ENCODE data around the gene RAD52.
"Not testable (repeated sequence)": the region's sequence is repeated elsewhere in the genome, so short reads cannot be mapped to it uniquely, and the experiment has no call there.

The RAD52 gene

DNA sequence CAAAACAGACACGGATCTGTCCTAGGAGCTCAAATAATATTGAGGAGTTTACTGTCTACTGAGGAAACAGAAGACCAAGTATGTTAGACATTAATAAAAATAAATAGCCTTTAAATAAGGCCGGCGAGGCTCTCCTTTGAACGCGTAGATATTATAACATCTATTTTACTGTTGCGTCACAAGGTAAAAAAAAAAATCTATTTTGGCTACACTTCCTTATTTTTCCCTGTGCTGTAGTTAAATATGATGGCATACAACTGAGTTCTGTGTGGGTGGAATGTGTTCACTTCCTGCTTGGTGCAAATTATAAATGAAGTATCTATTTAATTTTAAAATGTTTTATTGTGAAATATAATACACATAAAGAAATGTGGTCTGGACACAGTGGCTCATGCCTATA lies 17.2 kb upstream of the RAD52 start:
- no peak for DNase-seq

DNA sequence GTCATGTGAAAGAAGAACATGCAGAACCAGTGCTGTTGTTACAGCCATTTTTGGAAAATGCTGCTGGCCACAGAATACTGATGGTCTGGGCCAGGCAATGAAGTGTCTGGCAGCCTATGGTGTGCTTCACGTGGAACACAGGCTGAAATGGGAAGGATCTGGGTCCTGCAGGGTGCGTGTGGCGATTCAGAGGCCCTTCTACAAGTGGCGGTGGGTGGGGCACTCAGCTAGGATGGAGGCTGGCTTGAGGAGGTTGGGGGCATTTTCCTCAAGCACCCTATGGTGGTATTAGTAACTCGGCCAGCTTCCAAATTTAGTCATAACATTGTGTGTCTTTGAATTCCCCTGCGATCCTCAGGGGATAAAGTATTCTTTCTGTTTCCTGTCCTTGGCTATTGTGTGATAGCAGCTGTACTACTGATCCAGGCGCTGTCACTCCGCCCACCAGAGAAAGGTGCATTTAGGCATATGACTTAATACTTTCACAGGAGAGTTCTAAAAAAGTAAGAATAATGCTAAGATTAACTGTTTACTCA lies 9.2 kb upstream of the RAD52 start:
- no peak for DNase-seq

DNA sequence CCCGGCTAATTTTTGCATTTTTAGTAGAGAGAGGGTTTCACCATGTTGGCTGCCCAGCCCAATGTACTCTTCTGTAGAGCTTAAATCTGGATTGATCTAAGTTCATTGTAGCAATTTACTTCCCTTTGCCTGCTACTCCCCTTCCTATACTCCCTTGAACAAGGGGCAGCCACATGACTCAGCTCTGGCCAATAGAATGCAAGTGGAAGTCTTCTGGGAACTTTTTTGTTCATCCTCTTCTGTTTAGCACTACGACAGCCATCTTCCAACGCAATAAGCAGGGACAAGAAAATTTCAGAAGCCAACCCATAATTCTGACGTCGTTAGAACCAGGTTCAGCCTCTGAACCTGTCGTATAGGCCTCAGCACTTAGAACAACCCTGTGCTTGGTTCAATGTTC lies 6.4 kb upstream of the RAD52 start:
- no peak for DNase-seq

DNA sequence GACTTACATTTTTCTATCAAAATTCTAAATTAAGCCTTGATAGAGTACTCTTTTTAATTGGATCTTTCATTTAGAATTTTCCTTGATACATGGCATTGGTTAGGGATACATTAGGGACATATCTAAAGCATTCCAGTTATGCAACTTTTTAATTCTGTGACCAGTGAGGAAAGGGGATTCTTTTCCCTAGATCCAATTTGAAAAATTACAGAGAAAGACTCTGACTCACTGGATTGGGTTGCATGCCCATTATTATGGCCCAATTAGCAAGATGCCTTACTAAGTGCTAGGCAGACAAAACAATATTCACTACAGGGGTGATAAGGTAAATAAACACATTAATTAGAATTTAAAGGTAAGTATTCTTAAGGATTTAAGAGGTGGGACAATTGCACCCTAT lies 5.2 kb upstream of the RAD52 start:
- no peak for DNase-seq

DNA sequence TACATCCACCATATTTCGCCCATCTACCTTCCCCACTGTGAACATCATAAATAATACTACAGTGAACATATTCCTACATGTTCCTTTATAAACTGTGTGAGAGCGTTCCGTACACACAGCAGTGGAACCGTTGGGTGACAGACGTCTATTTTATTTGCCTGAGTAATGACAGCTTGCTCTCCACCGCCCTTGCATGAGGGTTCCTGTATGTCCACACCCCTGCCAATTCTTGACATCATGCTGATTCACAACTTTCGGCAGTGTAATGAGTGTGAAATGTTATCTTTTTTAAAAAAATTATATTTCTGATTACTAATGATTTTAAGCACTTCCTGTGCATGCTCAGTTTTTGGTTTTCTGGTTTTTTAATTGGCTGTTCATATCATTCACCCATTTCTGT lies 4.3 kb upstream of the RAD52 start:
- DNase-seq: peak; percentile 44

DNA sequence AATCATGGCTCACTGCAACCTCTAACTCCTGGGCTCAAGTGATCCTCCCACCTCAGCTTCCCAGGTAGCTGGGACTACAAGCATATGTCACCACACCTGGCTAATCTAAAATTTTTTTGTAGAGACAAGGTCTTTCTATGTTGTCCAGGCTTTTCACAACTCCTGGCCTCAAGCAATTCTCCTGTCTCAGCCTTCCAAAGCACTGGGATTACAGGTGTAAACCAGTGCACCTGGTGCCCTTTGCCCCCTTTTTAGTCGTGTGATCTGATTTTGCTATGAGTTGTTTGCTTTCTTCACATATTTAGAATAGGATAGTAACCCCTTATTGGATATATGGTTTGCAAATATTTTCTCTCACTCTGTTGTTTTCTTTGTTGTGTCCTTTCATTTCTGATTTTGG lies 1.7 kb upstream of the RAD52 start:
- no peak for DNase-seq

DNA sequence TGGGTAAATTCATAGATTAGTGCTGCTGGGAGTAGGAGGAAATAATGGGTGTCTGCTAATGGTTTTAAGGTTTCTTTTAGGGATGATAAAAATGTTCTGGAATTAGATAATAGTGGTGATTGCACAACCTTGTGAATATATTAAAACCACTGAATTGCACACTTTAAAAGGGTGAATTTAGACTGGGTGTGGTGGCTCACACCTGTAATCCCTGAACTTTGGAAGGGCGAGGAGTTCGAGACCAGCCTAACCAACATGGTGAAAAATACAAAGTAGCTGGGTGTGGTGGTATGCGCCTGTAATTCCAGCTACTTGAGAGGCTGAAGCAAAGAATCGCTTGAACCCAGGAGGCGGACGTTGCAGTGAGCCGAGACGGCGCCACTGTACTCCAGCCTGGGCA lies 1.3 kb downstream of the RAD52 start:
- DNase-seq: no peak

DNA sequence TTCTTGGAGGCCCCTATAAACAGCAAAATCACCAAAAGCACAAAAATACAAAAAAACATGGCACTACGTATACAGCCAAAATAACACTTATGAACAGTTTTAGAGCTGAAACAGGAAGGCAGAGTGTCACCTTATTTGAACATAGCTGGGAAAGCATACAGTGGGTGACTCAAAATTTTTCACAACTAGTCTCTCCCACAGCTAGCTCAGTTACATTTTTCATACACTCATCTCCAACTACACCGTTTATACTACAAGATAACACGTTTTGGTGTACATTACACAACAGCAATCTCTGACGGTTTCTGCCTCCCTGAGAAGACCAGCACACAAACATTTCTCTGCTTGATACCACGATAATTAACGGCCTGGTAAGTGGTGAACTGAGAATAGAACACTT lies 2.9 kb downstream of the RAD52 start:
- DNase-seq: no peak

DNA sequence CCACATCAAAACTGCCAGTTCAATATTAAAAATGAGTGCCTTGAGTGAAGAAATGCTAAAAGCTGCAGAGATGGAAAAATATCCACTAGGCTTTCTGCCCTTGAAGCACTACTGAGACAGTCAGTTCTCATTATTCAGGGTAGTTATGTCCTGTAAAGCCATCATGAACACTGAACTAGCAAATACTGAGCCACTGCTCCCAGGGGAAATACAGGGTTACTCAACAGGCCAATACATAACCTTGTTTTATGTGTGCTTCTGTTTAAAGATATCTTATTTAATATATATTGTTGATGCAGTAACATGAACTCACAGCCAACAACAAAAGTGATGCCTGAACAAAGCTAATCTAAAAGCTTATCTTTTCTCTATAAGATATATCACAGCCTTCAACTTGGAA lies 3.3 kb downstream of the RAD52 start:
- DNase-seq: no peak

DNA sequence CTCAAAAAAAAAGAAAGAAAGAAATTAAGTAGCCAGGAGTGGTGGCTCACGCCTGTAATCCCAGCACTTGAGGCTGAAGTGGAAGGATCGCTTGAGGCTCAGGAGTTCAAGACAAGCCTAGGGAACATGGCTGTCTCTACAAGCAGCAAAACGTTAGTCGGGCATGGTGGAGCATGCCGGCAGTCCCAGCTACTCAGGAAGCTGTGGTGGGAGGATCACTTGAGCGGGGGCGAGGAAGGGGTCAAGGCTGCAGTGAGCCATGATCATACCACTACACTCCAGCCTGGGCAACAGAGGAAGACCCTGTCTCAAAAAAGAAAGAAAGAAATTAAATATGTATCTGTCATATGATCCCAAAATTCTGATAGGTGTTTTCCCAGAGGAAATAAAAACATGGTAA lies 5.3 kb downstream of the RAD52 start:
- no peak for DNase-seq

DNA sequence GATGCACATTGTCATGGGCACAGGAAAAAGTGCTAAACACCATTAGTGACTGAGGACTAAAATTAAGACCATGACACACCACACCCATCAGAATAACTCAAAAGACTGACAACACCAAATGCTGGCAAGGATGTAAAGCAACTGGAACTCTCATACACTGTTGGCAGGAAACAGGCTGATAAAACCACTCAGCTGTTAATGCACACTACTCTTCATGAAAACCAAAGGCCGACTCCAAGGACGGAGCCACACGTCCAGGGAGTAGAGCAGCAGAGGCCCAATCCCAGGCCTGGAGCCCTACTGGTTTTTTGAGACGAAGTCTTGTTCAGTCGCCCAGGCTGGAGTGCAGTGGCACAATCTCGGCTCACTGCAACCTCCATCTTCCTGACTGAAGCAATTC lies 6.4 kb downstream of the RAD52 start:
- DNase-seq: no peak

DNA sequence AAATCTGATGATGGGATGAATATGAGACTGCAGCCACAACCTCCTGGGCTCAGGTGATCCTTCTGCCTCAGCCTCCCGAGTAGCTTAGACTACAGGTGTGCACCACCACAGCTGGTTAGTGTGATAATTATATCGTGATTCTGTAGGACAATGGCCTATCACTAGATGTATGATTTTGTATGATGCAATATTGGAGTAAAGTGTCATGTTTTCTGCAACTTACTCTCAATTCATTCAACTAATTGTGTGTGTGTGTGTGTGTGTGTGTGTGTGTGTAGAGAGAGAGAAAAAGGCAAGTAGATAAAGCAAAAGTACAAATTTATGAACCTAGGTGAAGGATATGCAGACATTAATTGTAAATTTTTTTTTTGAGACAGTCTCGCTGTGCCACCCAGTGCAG lies 10.7 kb downstream of the RAD52 start:
- no peak for DNase-seq

DNA sequence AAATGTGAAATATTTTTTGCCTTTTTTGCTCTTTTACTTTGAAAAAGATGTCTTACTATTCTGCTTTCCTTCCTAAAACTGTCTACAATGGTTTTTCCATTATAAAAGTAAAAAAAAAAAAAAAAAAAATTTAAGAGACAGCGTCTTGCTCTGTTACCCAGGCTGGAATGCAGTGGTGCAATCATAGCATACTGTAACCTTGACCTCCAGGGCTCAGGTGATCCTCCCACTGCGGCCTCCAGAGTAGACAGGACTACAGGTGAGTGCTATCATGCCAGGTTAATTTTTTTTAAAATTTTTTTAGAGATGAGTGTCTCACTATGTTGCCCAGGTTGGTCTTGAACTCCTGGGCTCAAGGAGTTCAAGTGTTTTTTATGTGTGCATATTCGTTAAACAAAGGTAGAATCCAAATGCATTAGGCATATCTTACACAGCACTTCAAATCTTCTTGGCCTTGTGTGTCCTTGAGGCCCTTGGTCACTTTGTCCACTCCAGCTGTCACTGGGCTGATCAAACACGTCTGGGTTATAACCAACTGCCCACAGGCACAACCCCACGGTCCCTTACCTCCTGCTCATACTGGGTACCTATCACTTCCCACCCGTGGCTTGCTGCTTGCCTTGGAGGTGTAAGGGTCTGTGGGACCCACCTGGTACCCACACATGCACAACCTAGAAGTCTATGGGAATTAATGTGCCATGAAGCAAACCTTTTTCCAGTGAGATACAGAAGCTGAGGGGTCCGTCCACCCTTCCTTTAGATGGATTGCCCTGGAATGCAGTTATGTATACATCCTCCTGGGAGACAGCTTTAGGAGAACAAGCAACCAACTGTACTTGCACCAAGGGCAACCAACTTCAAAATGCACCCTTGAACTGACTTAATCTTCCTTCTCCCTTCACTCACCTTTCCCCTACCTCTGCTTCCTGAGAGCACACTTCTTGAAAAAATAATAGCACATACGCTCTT lies 12.8 kb downstream of the RAD52 start:
- DNase-seq: no peak

DNA sequence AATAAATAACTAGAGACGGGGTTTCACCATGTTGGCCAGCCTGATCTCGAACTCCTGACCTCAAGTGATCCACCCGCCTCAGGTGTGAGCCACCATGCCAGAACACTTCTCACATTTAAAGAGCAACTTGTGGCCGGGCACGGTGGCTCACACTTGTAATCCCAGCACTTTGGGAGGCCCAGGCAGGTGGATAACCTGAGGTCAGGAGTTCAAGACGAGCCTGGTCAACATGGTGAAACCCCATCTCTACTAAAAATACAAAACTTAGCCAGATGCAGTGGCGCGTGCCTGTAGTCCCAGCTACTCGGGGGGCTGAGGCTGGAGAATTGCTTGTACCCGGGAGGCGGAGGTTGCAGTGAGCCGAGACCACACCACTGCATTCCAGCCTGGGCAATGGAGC lies 13.6 kb downstream of the RAD52 start:
- not testable (repeated sequence) for DNase-seq

DNA sequence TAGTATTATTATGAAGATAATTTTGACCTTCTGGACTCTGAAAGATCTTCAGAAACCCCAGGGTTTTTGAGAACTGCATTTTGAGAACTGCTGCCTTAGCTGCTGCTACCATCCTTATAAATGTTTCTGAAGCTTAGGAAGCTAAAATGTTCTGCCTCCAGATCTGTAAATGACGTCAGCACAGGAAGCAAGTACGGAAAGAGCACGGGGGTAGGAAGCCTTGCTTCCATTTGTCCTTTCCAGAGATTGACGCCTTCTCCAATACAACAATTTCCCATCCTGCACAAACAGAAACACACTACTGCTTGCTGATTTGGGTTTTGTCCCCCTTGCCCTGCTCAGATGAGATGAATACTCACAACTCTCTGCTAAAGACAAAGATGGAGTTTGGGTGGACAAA lies 17.9 kb downstream of the RAD52 start:
- no peak for DNase-seq

DNA sequence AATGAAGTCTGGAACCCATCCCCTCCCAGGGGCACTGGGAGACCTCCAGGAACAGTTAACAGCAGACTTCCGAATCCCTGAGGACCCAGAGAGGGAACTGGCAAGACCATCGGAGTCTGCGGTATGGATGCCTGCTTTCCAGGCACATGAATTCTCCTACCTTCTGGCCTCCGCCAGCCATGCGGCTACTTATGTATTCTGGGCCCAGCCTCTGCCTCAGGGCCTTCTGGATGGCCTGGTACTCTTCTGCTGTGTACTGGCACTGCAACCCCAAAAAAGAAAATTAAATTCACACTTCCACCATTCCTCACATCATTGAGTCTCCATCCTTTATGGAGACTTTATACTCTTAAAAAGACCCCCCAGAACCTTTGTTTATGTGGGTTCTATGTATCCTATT lies 18.4 kb downstream of the RAD52 start:
- no peak for DNase-seq

DNA sequence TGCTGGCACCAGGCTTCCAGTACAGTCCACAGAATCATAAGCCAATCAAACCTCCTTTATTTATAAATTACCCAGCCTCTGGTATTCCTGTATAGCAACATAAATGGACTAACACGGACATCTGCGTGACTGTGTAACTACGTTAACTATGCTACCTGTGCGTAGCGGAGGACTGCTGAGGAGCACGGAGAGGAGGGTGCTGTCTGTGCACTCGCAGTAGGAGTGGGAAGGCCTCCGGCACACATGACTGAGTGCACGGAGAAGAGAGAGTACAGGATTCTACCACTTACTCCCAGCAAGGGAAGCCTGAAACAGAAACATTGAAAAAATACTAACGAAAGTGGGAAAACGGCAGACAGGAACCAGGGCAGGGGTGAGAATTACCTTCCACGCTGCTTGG lies 22.9 kb downstream of the RAD52 start:
- DNase-seq: no peak

DNA sequence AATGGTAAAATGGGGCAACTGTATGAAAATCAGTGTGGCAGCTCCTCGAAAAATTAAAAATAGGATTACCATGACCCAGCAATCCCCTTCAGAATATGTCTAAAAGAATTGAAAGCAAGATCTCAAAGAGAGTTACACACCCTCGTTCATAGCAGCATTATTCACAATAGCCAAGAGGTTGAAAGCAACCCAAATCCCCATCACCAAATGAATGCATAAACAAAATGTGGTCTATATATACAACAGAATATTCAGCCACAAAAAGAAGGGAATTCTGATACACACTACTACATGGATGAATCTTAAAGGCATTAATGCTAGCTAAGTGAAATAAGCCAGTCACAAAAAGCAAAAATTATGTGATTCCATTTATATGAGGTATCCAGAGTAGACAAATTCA lies 27.2 kb downstream of the RAD52 start:
- no peak for DNase-seq

DNA sequence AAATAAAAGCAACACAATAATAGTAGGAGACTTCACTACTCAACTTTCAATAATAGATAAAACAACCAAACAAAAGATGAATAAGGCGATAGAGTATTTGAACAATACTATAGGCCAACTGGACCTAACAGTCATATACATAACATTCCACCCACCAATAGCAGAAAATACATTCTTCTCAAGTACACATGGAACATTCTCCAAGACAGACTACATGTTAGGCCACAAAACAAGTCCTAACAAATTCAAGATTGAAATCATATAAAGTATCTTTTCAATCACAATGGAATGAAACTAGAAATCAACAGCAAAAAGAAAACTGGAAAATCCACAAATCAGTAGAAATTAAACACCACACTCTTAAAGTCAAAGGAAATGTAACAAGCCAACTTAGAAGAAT lies 28.8 kb downstream of the RAD52 start:
- DNase-seq: no peak

DNA sequence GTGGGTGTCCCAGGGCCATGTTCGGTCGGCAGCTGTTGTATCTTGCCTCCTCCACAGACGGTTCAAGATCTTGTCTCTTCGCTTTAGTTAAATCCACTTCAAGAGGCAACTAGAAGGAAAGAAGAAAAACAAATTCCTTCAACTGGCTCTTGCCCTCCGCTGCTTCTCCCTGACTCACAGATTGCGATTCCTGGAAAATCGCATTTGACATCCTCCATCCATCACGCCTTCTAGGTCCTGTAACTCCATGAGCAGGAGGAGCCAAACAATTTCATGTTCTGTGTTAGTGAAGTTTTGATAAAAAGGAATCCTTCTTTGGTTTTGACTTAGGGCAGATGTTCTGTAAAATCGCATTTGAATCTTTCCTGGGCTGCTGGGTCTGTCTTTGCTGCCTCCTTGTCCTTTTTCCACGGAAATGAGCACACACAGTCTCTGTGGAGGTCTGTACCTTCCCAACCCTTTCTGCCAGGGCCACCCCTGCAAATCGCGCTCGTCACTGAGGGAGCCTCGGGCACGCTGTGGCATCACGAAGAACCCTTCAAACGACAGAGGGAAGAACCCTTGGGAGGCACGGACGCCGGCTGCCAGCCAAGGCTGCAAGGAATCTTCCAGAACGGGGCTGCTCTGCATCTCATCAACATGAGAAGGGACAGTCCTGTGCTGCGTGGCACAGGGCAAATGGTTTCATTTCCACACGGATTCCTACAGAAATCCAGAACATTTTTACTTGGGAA lies 32.6 kb downstream of the RAD52 start:
- DNase-seq: no peak

DNA sequence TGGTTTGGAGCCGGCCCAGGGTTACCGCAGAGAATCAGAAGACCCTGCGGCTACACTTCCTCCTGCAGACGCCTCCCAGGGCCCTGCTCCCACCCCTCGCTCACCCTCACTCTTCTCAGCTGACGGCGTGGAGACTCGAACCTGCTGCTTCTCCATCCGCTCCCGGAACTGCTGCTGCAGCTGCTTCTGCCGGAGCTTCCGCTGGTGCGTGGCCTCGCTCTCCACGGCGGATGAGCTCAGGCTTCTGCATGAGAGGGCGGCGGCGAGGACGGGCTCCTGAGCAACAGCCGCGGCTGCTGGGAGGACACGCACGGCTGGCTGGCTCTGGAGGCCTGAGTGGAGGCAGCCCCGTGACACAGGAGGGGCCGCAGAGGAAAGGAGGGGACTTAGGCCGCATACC lies 33.3 kb downstream of the RAD52 start:
- no peak for DNase-seq

DNA sequence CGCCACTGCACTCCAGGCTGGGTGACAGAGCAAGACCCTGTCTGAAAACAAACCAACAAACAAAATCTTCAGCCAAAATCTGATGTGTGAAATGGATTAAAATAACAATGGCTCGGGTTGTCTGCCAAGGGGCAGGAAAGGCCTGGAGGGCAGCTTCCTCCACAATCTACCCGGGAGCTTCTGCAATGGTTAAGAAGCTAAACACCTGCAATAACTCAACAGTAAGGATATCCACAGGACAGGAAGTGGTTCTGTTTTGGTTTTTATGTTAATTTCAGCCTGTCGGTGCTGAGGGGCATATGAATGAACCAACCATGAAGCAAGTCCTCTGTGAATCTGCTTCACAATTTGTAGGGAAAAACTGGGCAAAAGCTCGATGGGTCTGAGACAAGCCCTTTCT lies 34.4 kb downstream of the RAD52 start:
- no peak for DNase-seq

DNA sequence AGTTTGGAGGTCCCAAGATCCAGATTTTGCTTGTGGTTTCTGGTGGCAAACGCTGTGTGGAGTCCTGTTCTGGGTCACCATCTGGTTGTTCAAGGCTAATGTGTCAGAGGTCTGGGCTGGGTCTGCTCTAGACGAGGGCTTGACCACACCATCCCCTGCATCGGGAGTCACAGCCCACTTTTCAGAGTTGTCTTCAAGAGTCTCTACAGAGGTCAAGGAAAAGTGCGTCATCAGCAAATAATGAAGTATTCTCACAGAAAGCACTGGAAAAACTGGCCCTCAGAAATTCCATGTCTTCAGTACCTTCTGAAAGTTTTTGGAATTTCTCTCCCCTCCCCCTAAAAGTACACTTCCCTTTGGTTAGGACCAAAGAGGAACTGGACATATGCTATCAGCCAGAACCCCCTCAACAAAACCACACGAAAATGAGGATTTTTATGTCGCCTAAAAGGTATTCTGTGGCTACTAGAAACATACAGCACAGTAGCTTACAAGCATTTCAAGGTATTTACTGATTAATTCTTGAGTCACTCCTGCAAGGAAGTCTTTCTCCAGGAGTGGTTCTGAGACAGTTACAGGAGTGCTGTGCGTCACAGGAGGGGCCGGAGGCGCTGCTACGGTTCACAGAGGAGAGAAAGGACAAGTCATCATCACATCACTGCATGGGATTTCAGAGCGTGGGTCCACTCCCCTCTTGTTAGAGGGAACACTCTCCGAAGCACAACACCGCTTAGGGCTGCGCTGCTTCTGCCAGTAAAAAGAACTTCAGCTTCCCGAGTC lies 35.4 kb downstream of the RAD52 start:
- no peak for DNase-seq
